ENCODE measurements around the gene SWT1. TPM values are rescaled to one million over a fixed set of nuclear protein-coding genes. Genes with fewer than 3 reads are reported as not detected.
A peak's percentile ranks its signal among the peaks of the same experiment; 100 is the strongest.
"Not testable (repeated sequence)": the region's sequence is repeated elsewhere in the genome, so short reads cannot be mapped to it uniquely, and the experiment has no call there.

SWT1 gene
- total RNA-seq, 2 donors from 2014 or later, result 7.3 to 14.3 TPM

GRCh38 chr1:185317886-185318310 lies 160.9 kb downstream of the SWT1 start:
- Histone ChIP-seq H3K9me3 (no peaks in the 10 kb centered on the region), H3K4me1 (replicated peaks) (no peaks in the 10 kb centered on the region), H3K27me3 (replicated peaks; ENCODE audit: insufficient read depth) (no peaks in the 10 kb centered on the region), H3K36me3 (no peaks in the 10 kb centered on the region), H3K27ac (peak overlapping the region; percentile 91 to 94), H3K4me3 (peak overlapping the region; percentile 82 to 86)
- intact Hi-C loops (cut with DNase I), result no loop called here
- WGBS, result 31% methylated on average over 11 of the region's 11 CpGs
- DNase-seq (ENCODE audit: low spot score), result peak; percentile 9
- TF ChIP-seq CTCF (IDR thresholded peaks at IDR 0.05), result peak in 1 of 4 experiments; percentile 7
- no peak for TF ChIP-seq POLR2AphosphoS5 (IDR thresholded peaks at IDR 0.05)

- H3K36me3 ChIP-seq, result no peaks in the 10 kb centered on the region
- WGBS, result 50% methylated on average over 10 of the region's 10 CpGs
- H3K27ac ChIP-seq, result peak overlapping the region in 1 of 2 donors; percentile 94
- no peak for TF ChIP-seq CTCF (IDR thresholded peaks at IDR 0.05)
- TF ChIP-seq POLR2AphosphoS5 (IDR thresholded peaks at IDR 0.05), result no peak
- no peak for TF ChIP-seq POLR2A (IDR thresholded peaks at IDR 0.05)
- no peaks in the 10 kb centered on the region for H3K9me3 ChIP-seq
- no peaks in the 10 kb centered on the region for H3K4me1 ChIP-seq (replicated peaks)
- intact Hi-C loops (cut with DNase I), result no loop called here
- no peaks in the 10 kb centered on the region for H3K27me3 ChIP-seq (replicated peaks; ENCODE audit: insufficient read depth)
- no peak for DNase-seq (ENCODE audit: low spot score)
- H3K4me3 ChIP-seq, result no peak overlapping the region
Observed at GRCh38 chr1:185318431-185319138, 161.6 kb downstream of the SWT1 start.

- no peaks in the 10 kb centered on the region for H3K36me3 ChIP-seq
- no peak for DNase-seq (ENCODE audit: low spot score)
- TF ChIP-seq POLR2AphosphoS5 (IDR thresholded peaks at IDR 0.05), result no peak
- no peaks in the 10 kb centered on the region for H3K4me1 ChIP-seq (replicated peaks)
- H3K9me3 ChIP-seq, result no peaks in the 10 kb centered on the region
- H3K27ac ChIP-seq, result no peak overlapping the region
- no peak overlapping the region for H3K4me3 ChIP-seq
- intact Hi-C loops (cut with DNase I), result no loop called here
- H3K27me3 ChIP-seq (replicated peaks; ENCODE audit: insufficient read depth), result no peaks in the 10 kb centered on the region
- 79% methylated on average over 1 of the region's 1 CpG for WGBS
Observed at GRCh38 chr1:185319139-185319475, 162.1 kb downstream of the SWT1 start.

GRCh38 chr1:185321104-185321503 lies 164.1 kb downstream of the SWT1 start:
- intact Hi-C loops (cut with DNase I); H3K9me3 ChIP-seq; H3K27ac ChIP-seq; H3K4me1 ChIP-seq (replicated peaks); H3K27me3 ChIP-seq (replicated peaks; ENCODE audit: insufficient read depth); H3K36me3 ChIP-seq; H3K4me3 ChIP-seq; DNase-seq (ENCODE audit: low spot score): not testable (repeated sequence)
- WGBS, result 93% methylated on average over 7 of the region's 7 CpGs

GRCh38 chr1:185321653-185322221 lies 164.8 kb downstream of the SWT1 start:
- H3K27me3 ChIP-seq (replicated peaks; ENCODE audit: insufficient read depth); intact Hi-C loops (cut with DNase I); H3K4me3 ChIP-seq; H3K36me3 ChIP-seq; DNase-seq (ENCODE audit: low spot score); H3K4me1 ChIP-seq (replicated peaks); H3K9me3 ChIP-seq; H3K27ac ChIP-seq: not testable (repeated sequence)
- 99% methylated on average over 36 of the region's 36 CpGs for WGBS

- 39% methylated on average over 2 of the region's 2 CpGs for WGBS
- Histone ChIP-seq H3K4me1 (replicated peaks) (no peaks in the 10 kb centered on the region), H3K36me3 (no peaks in the 10 kb centered on the region), H3K27ac (no peak overlapping the region), H3K27me3 (replicated peaks; ENCODE audit: insufficient read depth) (no peaks in the 10 kb centered on the region), H3K9me3 (no peaks in the 10 kb centered on the region), H3K4me3 (no peak overlapping the region)
- intact Hi-C loops (cut with DNase I), result no loop called here
- TF ChIP-seq POLR2AphosphoS5 (IDR thresholded peaks at IDR 0.05) (no peak), POLR2A (IDR thresholded peaks at IDR 0.05) (no peak), CTCF (IDR thresholded peaks at IDR 0.05) (no peak)
- DNase-seq (ENCODE audit: low spot score), result no peak
Observed at GRCh38 chr1:185322636-185323035, 165.7 kb downstream of the SWT1 start.

Measured in prostate gland (tissue), 2 donors.